GM10248 (cell line): ENCODE data around the gene MAP7D2.

Experiments
- CTCF ChIA-PET: fragments of 300-600 bp; sonication (Branson Sonifier 250); formaldehyde crosslinking; extraction: SDS; loops from one replicate; lab custom pipeline; 2021; ENCODE audit warnings: antibody characterized with exemption; lab: Yijun Ruan, JAX
- POLR2A ChIA-PET: fragments of 350-650 bp; sonication (Branson Sonifier 250); formaldehyde crosslinking; extraction: SDS; loops from one replicate; lab custom pipeline; 2020; ENCODE audit warnings: antibody characterized with exemption; lab: Yijun Ruan, JAX
- DNase-seq: peaks from one replicate; pipeline ENCODE4 v3.0.0; 2012; ENCODE audit errors: extremely low spot score
- TF ChIP-seq, protein P1 (sequence below): IDR thresholded peaks from 2 replicates; pipeline ENCODE4 v1.5.1; 2012; ENCODE audit warnings: mild to moderate bottlenecking, low read depth; ENCODE audit errors: extremely low read depth, missing control alignments, control extremely low read depth

Gene MAP7D2

DNA sequence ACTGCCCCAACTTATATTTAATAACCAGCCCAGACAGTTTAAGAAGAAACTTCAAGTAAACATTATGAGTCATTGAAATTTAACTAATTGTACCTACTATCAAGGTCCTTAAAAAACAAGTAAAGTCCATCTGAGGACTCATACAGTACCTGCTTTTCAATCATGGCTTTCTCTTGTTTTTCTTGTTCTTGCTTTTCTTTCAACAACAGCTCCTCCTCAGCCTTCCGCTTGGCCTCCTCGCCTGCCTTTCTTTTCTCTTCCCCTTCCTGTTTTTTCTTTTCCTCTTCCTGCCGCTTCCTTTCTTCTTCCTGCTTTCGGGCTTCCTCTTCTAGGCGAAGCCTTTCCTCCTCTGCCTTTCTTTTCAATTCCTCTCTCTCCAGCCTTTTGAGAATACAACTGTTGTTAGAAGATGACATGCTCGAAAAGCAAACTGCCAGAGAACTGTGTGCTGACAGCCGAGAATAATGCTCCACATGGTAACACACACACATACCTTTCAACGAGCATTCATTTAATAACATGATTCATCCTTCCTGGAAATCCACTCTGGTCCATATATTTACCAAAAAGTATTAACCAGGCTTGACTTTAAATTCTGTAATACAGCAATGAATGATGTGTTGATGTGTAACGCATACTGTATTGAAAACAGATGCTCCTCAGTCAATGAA, 100.6 kb downstream of the MAP7D2 start:
- TF ChIP-seq, protein P1, sequence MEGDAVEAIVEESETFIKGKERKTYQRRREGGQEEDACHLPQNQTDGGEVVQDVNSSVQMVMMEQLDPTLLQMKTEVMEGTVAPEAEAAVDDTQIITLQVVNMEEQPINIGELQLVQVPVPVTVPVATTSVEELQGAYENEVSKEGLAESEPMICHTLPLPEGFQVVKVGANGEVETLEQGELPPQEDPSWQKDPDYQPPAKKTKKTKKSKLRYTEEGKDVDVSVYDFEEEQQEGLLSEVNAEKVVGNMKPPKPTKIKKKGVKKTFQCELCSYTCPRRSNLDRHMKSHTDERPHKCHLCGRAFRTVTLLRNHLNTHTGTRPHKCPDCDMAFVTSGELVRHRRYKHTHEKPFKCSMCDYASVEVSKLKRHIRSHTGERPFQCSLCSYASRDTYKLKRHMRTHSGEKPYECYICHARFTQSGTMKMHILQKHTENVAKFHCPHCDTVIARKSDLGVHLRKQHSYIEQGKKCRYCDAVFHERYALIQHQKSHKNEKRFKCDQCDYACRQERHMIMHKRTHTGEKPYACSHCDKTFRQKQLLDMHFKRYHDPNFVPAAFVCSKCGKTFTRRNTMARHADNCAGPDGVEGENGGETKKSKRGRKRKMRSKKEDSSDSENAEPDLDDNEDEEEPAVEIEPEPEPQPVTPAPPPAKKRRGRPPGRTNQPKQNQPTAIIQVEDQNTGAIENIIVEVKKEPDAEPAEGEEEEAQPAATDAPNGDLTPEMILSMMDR = no peak
- CTCF ChIA-PET = no interaction called here
- POLR2A ChIA-PET = no interaction called here
- no peak for DNase-seq

GRCh38 chrX:20015422-20015821, 101.3 kb downstream of the MAP7D2 start:
- TF ChIP-seq, protein P1 = no peak
- ChIA-PET CTCF (no interaction called here), POLR2A (no interaction called here)
- no peak for DNase-seq

DNA sequence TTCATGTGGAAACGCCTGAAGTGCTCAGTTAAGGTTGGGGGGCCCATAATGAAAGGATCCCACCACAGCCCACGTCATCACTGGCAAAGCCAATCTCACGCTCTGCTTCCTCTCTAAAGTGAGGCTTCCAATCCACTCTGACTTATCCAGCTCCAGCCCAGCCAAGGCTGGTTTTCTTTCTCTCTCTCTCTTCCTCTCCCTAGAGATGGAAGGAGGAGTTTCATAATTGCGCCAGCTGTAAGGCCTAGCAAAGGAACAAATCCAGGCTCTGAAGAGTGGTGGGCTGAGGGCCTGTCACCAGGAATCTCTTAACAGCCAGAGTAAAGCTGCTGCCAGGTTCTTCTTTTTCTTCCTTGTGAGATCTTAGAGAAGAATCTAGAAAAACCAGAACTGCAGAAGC, 105.1 kb downstream of the MAP7D2 start:
- POLR2A ChIA-PET = no interaction called here
- DNase-seq = no peak
- TF ChIP-seq, protein P1 = no peak
- CTCF ChIA-PET = no interaction called here

- DNase-seq = no peak
- TF ChIP-seq, protein P1 = no peak
- CTCF ChIA-PET = interaction anchor here (1.4 kb wide), 1 partner anchor 17 kb away, joined by 3 read pairs; no protein-coding TSS in a partner anchor
- POLR2A ChIA-PET = no interaction called here
These were observed 108.6 kb downstream of the MAP7D2 start for GRCh38 chrX:20007962-20008622.

DNA sequence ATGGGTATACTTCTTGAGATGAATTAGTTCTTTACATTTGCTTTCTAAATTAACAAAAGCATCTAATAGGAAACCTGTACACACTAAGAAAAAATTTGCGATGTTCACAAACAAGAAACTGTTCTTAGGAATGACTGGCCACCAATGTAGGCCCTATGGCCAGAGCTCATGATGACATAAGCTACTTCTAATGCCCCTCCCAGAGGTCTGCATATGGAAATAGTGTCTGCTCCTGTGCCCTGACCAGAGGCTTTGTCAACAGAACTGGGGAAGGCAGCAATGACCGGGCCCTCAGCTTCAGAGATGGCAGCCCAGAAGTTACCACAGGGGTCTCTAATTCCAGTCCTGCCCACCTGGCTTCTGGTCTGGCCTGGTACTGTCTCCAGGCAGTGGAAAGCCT, 110.8 kb downstream of the MAP7D2 start:
- POLR2A ChIA-PET = no interaction called here

DNA sequence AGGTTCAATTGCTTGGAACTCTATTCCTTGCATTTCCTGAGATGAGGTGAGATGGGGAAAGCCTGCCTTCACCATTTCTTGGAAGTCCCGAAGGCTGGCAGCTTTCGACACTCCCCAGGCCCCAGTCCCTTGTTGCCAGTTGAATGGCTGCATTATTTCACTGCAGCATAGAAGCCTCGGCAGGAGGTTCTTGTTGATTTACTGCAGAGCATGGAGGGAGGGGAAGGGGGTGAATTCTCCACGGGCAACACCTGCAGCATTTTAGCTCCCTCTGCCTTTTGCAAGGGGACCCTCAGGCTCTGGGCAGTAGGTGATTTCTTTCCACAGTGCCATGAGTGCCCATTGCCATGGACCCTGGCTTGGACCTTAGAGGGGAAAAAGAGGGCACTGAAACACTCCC, 115.1 kb downstream of the MAP7D2 start:
- POLR2A ChIA-PET = no interaction called here
- CTCF ChIA-PET = interaction anchor here (1.9 kb wide), 1 partner anchor 10 kb away, joined by 5 read pairs; no protein-coding TSS in a partner anchor
- TF ChIP-seq, protein P1 = no peak
- DNase-seq = no peak

More for the DNA sequence above, 110.8 kb downstream of the MAP7D2 start:
- CTCF ChIA-PET = no interaction called here
- no peak for DNase-seq
- TF ChIP-seq, protein P1 = no peak
